ENCODE measurements around the gene RASSF9.

- TF ChIP-seq CTCF (IDR thresholded peaks at IDR 0.05; ENCODE audit: insufficient read depth, low read depth, low read length) = no peak
- TF ChIP-seq EZH2 (IDR thresholded peaks at IDR 0.05; ENCODE audit: insufficient read depth, low read length) = no peak
These were observed at the start of gene RASSF9 for GRCh38 chr12:85836197-85837090.
